SK-N-SH (cell line): ENCODE results near the gene RABGAP1L. TPM values are rescaled to one million over a fixed set of nuclear protein-coding genes. Genes with fewer than 3 reads are reported as not detected.

ENCODE experiments used
- CTCF ChIA-PET: fragments of 300-600, 350-600 bp; formaldehyde crosslinking; extraction: SDS; loops from one replicate; lab custom pipeline; 2021; lab: Yijun Ruan, JAX
- POLR2A ChIA-PET: fragments of 350-600 bp; sonication (Branson Sonifier 250); formaldehyde crosslinking; extraction: SDS; loops from one replicate; lab custom pipeline; 2020; ENCODE audit warnings: antibody characterized with exemption, inconsistent platforms; lab: Yijun Ruan, JAX
- DNase-seq: peaks from one replicate; pipeline ENCODE4 v3.0.0; 2012
- H2AFZ ChIP-seq: fragments of 200-600 bp; sonication (generic); 2 replicates; pipeline ENCODE4 v1.8.1; 2016; ENCODE audit warnings: antibody characterized with exemption, mild to moderate bottlenecking, low read depth
- H3F3A ChIP-seq: fragments of 200-600 bp; sonication (generic); replicated peaks from 2 replicates; pipeline ENCODE3; 2016; ENCODE audit warnings: antibody characterized with exemption, mild to moderate bottlenecking; ENCODE audit not compliant: insufficient read depth
- H3K27ac ChIP-seq, 2 experiments: fragments of 200-500 bp in 1 of 2; fragments of 200-600 bp in 1 of 2; sonication (Bioruptor generic) in 1 of 2; sonication (generic), shearing (Covaris generic) in 1 of 2; 2 replicates each; pipeline versions ENCODE4 v1.5.1 to v1.6.1; 2014 to 2016; ENCODE audit warnings: low read depth in 2 of 2, inconsistent platforms in 1 of 2, low read length in 1 of 2, mild to moderate bottlenecking in 1 of 2, mixed read lengths in 1 of 2
- H3K27me3 ChIP-seq: fragments of 200-600 bp; sonication (generic), shearing (Covaris generic); 2 replicates; pipeline ENCODE4 v1.6.1; 2016; ENCODE audit warnings: mixed run types; ENCODE audit not compliant: insufficient read depth
- H3K36me3 ChIP-seq, 2 experiments: fragments of 200-500 bp in 1 of 2; fragments of 200-600 bp in 1 of 2; sonication (Bioruptor generic) in 1 of 2; sonication (generic) in 1 of 2; replicated peaks in 1 of 2; 2 replicates each; pipeline versions ENCODE3 to v1.5.1; 2014 to 2016; ENCODE audit warnings: low read length in 1 of 2, mild to moderate bottlenecking in 1 of 2; ENCODE audit not compliant: insufficient read depth in 2 of 2, control insufficient read depth in 1 of 2
- H3K4me1 ChIP-seq, 2 experiments: fragments of 200-500 bp in 1 of 2; fragments of 200-600 bp in 1 of 2; sonication (Bioruptor generic) in 1 of 2; sonication (generic), shearing (Covaris generic) in 1 of 2; 2 replicates each; pipeline versions ENCODE4 v1.5.1 to v1.6.1; 2014 to 2016; ENCODE audit warnings: low read depth in 1 of 2, low read length in 1 of 2, mixed run types in 1 of 2; ENCODE audit not compliant: insufficient read depth in 2 of 2, control insufficient read depth in 1 of 2
- H3K4me2 ChIP-seq: fragments of 200-600 bp; sonication (generic), shearing (Covaris generic); 2 replicates; pipeline ENCODE4 v1.6.1; 2017; ENCODE audit warnings: mixed run types
- H3K4me3 ChIP-seq, 2 experiments: fragments of 200-500 bp in 1 of 2; fragments of 200-600 bp in 1 of 2; sonication (Bioruptor generic) in 1 of 2; sonication (generic), shearing (Covaris generic) in 1 of 2; 2 replicates each; pipeline versions ENCODE4 v1.5.1 to v1.8.1; 2014 to 2016; ENCODE audit warnings: low read depth in 2 of 2, inconsistent platforms in 1 of 2, low read length in 1 of 2, mild to moderate bottlenecking in 1 of 2, mixed read lengths in 1 of 2, moderate library complexity in 1 of 2
- H3K79me2 ChIP-seq: fragments of 200-600 bp; sonication (generic); 2 replicates; pipeline ENCODE4 v1.8.1; 2017; ENCODE audit warnings: mild to moderate bottlenecking; ENCODE audit not compliant: insufficient read depth
- H3K9ac ChIP-seq: fragments of 200-600 bp; sonication (generic); 2 replicates; pipeline ENCODE4 v1.6.1; 2017; ENCODE audit warnings: mixed run types
- H3K9me2 ChIP-seq: fragments of 200-600 bp; sonication (generic); 2 replicates; pipeline ENCODE4 v1.6.1; 2017; ENCODE audit warnings: mixed run types
- H3K9me3 ChIP-seq: fragments of 200-600 bp; sonication (generic); 2 replicates; pipeline ENCODE4 v1.6.1; 2017; ENCODE audit warnings: mixed run types, mild to moderate bottlenecking, moderate library complexity
- H4K20me1 ChIP-seq: fragments of 200-600 bp; sonication (generic); 2 replicates; pipeline ENCODE4 v1.6.1; 2017; ENCODE audit warnings: mild to moderate bottlenecking, mixed run types; ENCODE audit not compliant: insufficient read depth
- ELF1 ChIP-seq: IDR thresholded peaks from 2 replicates; pipeline ENCODE4 v1.4.0; 2012
- EP300 ChIP-seq, 2 experiments: IDR thresholded peaks; 2 replicates each; pipeline versions ENCODE4 v1.4.0 to v1.6.1; 2012; ENCODE audit warnings: borderline replicate concordance in 1 of 2, low read depth in 1 of 2, low read length in 1 of 2
- EZH2phosphoT487 ChIP-seq: fragments of 200-600 bp; sonication (generic); IDR thresholded peaks from 2 replicates; pipeline ENCODE4 v1.6.1; 2017; ENCODE audit warnings: low read depth, mixed run types, mild to moderate bottlenecking, antibody characterized with exemption, moderate library complexity, borderline replicate concordance
- FOXJ3 ChIP-seq: sonication (generic); formaldehyde crosslinking; IDR thresholded peaks from 2 replicates; pipeline ENCODE4 v1.5.1; 2020; ENCODE audit warnings: mild to moderate bottlenecking, missing genetic modification reagents
- GATA2 ChIP-seq: sonication (generic); formaldehyde crosslinking; IDR thresholded peaks from 2 replicates; pipeline ENCODE4 v1.5.0; 2020; ENCODE audit warnings: mild to moderate bottlenecking, missing genetic modification reagents
- JUND ChIP-seq: IDR thresholded peaks from 2 replicates; pipeline ENCODE4 v1.4.0; 2012
- MEF2A ChIP-seq: IDR thresholded peaks from 2 replicates; pipeline ENCODE4 v1.4.0; 2012; ENCODE audit warnings: low read depth, borderline replicate concordance
- MXI1 ChIP-seq: IDR thresholded peaks from 2 replicates; pipeline ENCODE4 v1.6.1; 2012; ENCODE audit warnings: mild to moderate bottlenecking, low read depth, low read length, improper control_type of control experiment
- NFIC ChIP-seq: IDR thresholded peaks from 2 replicates; pipeline ENCODE4 v1.4.0; 2012; ENCODE audit warnings: borderline replicate concordance
- NRF1 ChIP-seq: IDR thresholded peaks from 2 replicates; pipeline ENCODE4 v1.6.1; 2012; ENCODE audit warnings: low read depth, mild to moderate bottlenecking, low read length
- RAD21 ChIP-seq: IDR thresholded peaks from 2 replicates; pipeline ENCODE4 v1.6.1; 2012; ENCODE audit warnings: mild to moderate bottlenecking, low read length
- RCOR1 ChIP-seq: fragments of 150-350 bp; IDR thresholded peaks from 2 replicates; pipeline ENCODE4 v1.6.1; 2017; ENCODE audit warnings: antibody characterized with exemption, low read length
- RXRA ChIP-seq: IDR thresholded peaks from 2 replicates; pipeline ENCODE4 v1.4.0; 2012; ENCODE audit warnings: low read depth, mild to moderate bottlenecking, borderline replicate concordance
- SIN3A ChIP-seq: IDR thresholded peaks from 2 replicates; pipeline ENCODE4 v1.6.1; 2012; ENCODE audit warnings: low read depth, mild to moderate bottlenecking, low read length, moderate library complexity, borderline replicate concordance
- SMC3 ChIP-seq: IDR thresholded peaks from 2 replicates; pipeline ENCODE4 v1.6.1; 2012; ENCODE audit warnings: low read depth, low read length, improper control_type of control experiment
- TAF1 ChIP-seq: IDR thresholded peaks from 2 replicates; pipeline ENCODE4 v1.6.1; 2012; ENCODE audit warnings: low read depth, mild to moderate bottlenecking, low read length, moderate library complexity, borderline replicate concordance
- TEAD4 ChIP-seq: IDR thresholded peaks from 2 replicates; pipeline ENCODE4 v1.4.0; 2012; ENCODE audit warnings: mild to moderate bottlenecking, borderline replicate concordance; ENCODE audit not compliant: insufficient read depth
- WGBS: methylation state at CpG from one replicate; pipeline ENCODE4 v1.1.6; 2017; ENCODE audit warnings: low lambda C conversion rate; 5-methylcytosine and 5-hydroxymethylcytosine counted together
- polyA plus RNA-seq, 3 experiments: library from polyadenylated mRNA; depleted of rRNA; stranded (reverse); fragments of >200 nt; gene quantifications; 2 replicates each; pipeline ENCODE4 v1.2.3, GENCODE V29; 2012
- TF ChIP-seq, protein P1 (sequence below): fragments of 150-350 bp; IDR thresholded peaks from 2 replicates; pipeline ENCODE4 v1.6.1; 2017; ENCODE audit warnings: antibody characterized with exemption, low read length, low read depth, borderline replicate concordance
- TF ChIP-seq, protein P2 (sequence below): IDR thresholded peaks from 2 replicates; pipeline ENCODE4 v1.4.0; 2012; ENCODE audit warnings: low read depth
- TF ChIP-seq, protein P3 (sequence below): IDR thresholded peaks from 2 replicates; pipeline ENCODE4 v1.6.1; 2012; ENCODE audit warnings: mild to moderate bottlenecking, low read depth, low read length, moderate library complexity
- TF ChIP-seq, protein P4 (sequence below): fragments of 150-350 bp; IDR thresholded peaks from 2 replicates; pipeline ENCODE4 v1.6.1; 2016; ENCODE audit warnings: mild to moderate bottlenecking, low read depth, low read length

RABGAP1L gene
- polyA plus RNA-seq, 1 of the 3 experiments (the other 2 are of a cell fraction) = 7.2 TPM

DNA sequence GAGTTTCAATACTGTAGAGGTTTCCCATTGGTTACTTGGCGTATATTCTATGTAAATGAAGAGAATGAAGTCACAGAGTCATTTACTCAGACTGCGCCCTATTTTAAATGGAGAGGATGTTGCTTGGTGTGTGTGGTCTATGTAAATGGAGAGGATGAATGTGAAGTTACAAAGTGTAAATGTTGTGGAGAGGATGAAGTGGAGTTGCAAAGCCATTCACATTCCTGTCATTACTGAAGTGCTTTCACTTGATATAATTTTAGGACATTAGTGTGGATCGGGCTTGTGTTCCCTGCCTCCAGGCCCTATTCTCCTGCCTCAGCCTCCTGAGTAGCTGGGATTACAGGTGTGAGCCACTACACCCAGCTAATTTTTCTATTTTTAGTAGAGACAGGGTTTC lies 741.0 kb downstream of the RABGAP1L start:
- no peak overlapping the region for H3K27ac ChIP-seq
- WGBS = 89% methylated on average over 3 of the region's 3 CpGs
- ChIA-PET POLR2A (no interaction called here), CTCF (no interaction called here)
- H4K20me1 ChIP-seq = no peaks in the 10 kb centered on the region
- H3K36me3 ChIP-seq = no peaks in the 10 kb centered on the region
- no peak overlapping the region for H3K4me2 ChIP-seq
- no peak for TF ChIP-seq SIN3A
- no peak for TF ChIP-seq GATA2 (CRISPR knock-in tag)
- TF ChIP-seq NRF1 = no peak
- TF ChIP-seq TAF1 = no peak
- TF ChIP-seq RCOR1 = no peak
- no peak for TF ChIP-seq EZH2phosphoT487
- no peak for TF ChIP-seq EP300 (IDR thresholded peaks at IDR 0.05; ENCODE audit: borderline replicate concordance in 1 of 2, low read depth in 1 of 2, low read length in 1 of 2)
- no peak for TF ChIP-seq MEF2A
- no peak for DNase-seq
- no peaks in the 10 kb centered on the region for H3K9me3 ChIP-seq
- H3K27me3 ChIP-seq = no peaks in the 10 kb centered on the region
- no peaks in the 10 kb centered on the region for H3F3A ChIP-seq
- no peak overlapping the region for H2AFZ ChIP-seq
- H3K4me3 ChIP-seq = no peak overlapping the region
- H3K4me1 ChIP-seq = no peaks in the 10 kb centered on the region
- no peaks in the 10 kb centered on the region for H3K79me2 ChIP-seq
- H3K9me2 ChIP-seq = no peaks in the 10 kb centered on the region
- H3K9ac ChIP-seq = no peak overlapping the region

DNA sequence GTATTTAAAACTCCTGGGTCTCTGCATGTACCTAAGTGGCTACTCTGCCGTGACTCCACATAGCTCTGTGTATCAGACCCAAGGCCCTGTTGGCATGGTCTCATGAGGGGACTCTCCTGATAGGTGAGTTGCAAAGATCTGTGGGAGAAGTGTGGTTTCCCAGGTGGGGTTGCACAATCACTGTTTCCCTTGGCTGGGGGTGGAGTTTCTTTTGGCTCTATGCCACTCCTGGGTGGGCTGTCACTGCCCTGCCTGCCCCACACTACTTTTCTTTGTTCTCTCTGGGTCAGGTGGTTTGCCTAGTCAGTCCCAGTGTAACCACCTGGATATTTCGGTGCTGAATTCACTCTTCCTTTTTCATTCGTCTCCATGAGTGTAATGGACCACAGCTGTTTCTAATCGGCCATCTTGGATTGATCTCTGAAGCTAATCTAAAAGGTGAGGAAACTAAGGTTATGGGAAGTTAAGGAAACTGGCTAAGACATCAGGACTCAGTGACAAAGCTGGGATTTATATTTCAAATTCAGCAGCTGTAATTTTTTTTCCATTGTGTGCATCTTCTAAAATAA lies 743.3 kb downstream of the RABGAP1L start:
- no peaks in the 10 kb centered on the region for H3K27me3 ChIP-seq
- DNase-seq = no peak
- no peak overlapping the region for H3K27ac ChIP-seq
- H3K4me2 ChIP-seq = no peak overlapping the region
- ChIA-PET POLR2A (no interaction called here), CTCF (no interaction called here)
- H3K4me3 ChIP-seq = no peak overlapping the region
- H3K36me3 ChIP-seq = no peaks in the 10 kb centered on the region
- no peak overlapping the region for H3K9ac ChIP-seq
- no peaks in the 10 kb centered on the region for H3K9me3 ChIP-seq
- 86% methylated on average over 4 of the region's 4 CpGs for WGBS
- H2AFZ ChIP-seq = no peak overlapping the region
- H3K9me2 ChIP-seq = no peaks in the 10 kb centered on the region
- H3F3A ChIP-seq = no peaks in the 10 kb centered on the region
- H4K20me1 ChIP-seq = no peaks in the 10 kb centered on the region
- H3K4me1 ChIP-seq = no peaks in the 10 kb centered on the region
- H3K79me2 ChIP-seq = no peaks in the 10 kb centered on the region
- TF ChIP-seq SMC3 (no peak), ELF1 (no peak), RAD21 (no peak), TEAD4 (no peak), RXRA (no peak), JUND (no peak), FOXJ3 (CRISPR knock-in tag) (no peak), MXI1 (no peak), EP300 (IDR thresholded peaks at IDR 0.05; ENCODE audit: borderline replicate concordance in 1 of 2, low read depth in 1 of 2, low read length in 1 of 2) (no peak), GATA2 (CRISPR knock-in tag) (no peak), NRF1 (no peak), SIN3A (no peak), NFIC (no peak)
- TF ChIP-seq, protein P1, sequence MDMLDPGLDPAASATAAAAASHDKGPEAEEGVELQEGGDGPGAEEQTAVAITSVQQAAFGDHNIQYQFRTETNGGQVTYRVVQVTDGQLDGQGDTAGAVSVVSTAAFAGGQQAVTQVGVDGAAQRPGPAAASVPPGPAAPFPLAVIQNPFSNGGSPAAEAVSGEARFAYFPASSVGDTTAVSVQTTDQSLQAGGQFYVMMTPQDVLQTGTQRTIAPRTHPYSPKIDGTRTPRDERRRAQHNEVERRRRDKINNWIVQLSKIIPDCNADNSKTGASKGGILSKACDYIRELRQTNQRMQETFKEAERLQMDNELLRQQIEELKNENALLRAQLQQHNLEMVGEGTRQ = no peak
- TF ChIP-seq, protein P2, sequence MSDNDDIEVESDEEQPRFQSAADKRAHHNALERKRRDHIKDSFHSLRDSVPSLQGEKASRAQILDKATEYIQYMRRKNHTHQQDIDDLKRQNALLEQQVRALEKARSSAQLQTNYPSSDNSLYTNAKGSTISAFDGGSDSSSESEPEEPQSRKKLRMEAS = no peak
- TF ChIP-seq, protein P3, sequence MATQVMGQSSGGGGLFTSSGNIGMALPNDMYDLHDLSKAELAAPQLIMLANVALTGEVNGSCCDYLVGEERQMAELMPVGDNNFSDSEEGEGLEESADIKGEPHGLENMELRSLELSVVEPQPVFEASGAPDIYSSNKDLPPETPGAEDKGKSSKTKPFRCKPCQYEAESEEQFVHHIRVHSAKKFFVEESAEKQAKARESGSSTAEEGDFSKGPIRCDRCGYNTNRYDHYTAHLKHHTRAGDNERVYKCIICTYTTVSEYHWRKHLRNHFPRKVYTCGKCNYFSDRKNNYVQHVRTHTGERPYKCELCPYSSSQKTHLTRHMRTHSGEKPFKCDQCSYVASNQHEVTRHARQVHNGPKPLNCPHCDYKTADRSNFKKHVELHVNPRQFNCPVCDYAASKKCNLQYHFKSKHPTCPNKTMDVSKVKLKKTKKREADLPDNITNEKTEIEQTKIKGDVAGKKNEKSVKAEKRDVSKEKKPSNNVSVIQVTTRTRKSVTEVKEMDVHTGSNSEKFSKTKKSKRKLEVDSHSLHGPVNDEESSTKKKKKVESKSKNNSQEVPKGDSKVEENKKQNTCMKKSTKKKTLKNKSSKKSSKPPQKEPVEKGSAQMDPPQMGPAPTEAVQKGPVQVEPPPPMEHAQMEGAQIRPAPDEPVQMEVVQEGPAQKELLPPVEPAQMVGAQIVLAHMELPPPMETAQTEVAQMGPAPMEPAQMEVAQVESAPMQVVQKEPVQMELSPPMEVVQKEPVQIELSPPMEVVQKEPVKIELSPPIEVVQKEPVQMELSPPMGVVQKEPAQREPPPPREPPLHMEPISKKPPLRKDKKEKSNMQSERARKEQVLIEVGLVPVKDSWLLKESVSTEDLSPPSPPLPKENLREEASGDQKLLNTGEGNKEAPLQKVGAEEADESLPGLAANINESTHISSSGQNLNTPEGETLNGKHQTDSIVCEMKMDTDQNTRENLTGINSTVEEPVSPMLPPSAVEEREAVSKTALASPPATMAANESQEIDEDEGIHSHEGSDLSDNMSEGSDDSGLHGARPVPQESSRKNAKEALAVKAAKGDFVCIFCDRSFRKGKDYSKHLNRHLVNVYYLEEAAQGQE = no peak
- TF ChIP-seq, protein P4, sequence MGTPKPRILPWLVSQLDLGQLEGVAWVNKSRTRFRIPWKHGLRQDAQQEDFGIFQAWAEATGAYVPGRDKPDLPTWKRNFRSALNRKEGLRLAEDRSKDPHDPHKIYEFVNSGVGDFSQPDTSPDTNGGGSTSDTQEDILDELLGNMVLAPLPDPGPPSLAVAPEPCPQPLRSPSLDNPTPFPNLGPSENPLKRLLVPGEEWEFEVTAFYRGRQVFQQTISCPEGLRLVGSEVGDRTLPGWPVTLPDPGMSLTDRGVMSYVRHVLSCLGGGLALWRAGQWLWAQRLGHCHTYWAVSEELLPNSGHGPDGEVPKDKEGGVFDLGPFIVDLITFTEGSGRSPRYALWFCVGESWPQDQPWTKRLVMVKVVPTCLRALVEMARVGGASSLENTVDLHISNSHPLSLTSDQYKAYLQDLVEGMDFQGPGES = no peak
